HEK293T (cell line): ENCODE measurements around the gene TEAD1.

Experiments
- BHLHE40 ChIP-seq: fragments of 450-650 bp; IDR thresholded peaks from 2 replicates; pipeline ENCODE4 v1.6.1; 2016; ENCODE audit warnings: mild to moderate bottlenecking, moderate library complexity, borderline replicate concordance
- FOXK2 ChIP-seq: fragments of 450-650 bp; IDR thresholded peaks from 2 replicates; pipeline ENCODE4 v1.6.1; 2016; ENCODE audit warnings: mild to moderate bottlenecking
- SUZ12 ChIP-seq: fragments of 450-650 bp; IDR thresholded peaks from 2 replicates; pipeline ENCODE4 v1.6.1; 2016; ENCODE audit warnings: mild to moderate bottlenecking

DNA sequence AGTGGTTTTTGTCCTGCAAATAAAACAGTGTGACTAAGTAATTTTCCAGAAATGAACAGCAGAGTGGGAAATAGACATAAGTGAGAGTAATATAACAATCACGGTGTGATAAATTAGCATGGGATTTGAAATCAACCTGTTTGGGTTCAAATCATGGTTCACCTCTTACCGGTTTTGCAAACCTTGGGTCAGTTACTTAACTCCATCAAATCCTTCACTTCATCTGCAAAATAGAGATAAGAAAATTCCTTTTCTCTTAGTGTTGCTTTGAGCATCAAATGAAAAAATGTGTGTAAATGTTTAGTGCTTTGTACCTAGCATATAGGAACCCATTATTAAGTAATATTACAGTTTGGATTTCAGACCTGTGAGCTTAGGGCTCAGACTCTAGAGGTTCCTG is 152.2 kb downstream of the TEAD1 start:
- no peak for TF ChIP-seq FOXK2
- no peak for TF ChIP-seq SUZ12
- TF ChIP-seq BHLHE40: no peak
